MM.1S (cell line): Measurements from ENCODE around the gene SH3BP4.

Experiments
- EZH2 ChIP-seq: fragments of 300-600 bp; sonication (generic); optimal IDR thresholded peaks from 2 replicates; pipeline ENCODE3; 2017; ENCODE audit warnings: low read depth, mild to moderate bottlenecking, antibody characterized with exemption, low read length, mixed read lengths
- TF ChIP-seq, protein P1 (sequence below): fragments of 300-600 bp; sonication (generic); IDR thresholded peaks from 2 replicates; pipeline ENCODE4 v1.5.1; 2016; ENCODE audit warnings: antibody characterized with exemption, low read length, mixed read lengths

DNA sequence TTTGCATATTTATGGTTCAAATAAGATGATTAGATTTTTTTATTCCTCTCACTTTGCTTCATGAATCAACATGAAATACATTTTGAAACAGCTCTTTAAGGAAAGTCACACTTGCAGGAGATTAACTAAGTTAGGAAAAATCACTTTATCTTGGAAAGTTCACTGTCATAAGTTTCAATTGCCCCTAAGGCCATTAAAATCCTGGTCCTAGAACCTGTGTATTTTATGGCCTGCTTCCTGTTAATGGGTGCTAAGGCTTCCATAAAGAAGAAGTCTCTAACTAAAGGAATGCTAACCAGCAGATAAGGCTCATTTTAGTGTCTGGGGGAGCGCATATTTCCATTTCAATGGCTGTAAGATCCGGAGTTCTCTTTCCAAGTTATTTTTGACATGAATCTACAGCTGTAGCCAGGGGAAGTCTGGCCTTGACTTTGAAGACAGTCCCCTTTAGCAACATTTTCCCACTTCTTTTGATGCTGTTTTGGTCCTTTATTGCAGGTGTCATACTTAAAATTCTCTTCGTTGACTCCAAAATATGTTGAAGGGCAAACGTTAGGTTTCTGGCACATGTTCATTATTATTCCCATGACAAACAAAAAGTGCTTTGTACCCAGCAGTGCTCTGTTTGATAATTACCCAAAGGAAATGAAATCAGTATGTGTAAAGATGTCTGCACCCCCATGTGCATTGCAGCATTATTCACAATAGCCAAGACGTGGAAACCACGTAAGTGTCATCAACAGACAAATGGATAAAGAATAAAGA lies 34.4 kb upstream of the SH3BP4 start:
- no peak for TF ChIP-seq EZH2
- TF ChIP-seq, protein P1, sequence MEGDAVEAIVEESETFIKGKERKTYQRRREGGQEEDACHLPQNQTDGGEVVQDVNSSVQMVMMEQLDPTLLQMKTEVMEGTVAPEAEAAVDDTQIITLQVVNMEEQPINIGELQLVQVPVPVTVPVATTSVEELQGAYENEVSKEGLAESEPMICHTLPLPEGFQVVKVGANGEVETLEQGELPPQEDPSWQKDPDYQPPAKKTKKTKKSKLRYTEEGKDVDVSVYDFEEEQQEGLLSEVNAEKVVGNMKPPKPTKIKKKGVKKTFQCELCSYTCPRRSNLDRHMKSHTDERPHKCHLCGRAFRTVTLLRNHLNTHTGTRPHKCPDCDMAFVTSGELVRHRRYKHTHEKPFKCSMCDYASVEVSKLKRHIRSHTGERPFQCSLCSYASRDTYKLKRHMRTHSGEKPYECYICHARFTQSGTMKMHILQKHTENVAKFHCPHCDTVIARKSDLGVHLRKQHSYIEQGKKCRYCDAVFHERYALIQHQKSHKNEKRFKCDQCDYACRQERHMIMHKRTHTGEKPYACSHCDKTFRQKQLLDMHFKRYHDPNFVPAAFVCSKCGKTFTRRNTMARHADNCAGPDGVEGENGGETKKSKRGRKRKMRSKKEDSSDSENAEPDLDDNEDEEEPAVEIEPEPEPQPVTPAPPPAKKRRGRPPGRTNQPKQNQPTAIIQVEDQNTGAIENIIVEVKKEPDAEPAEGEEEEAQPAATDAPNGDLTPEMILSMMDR: no peak
